HepG2 (cell line): ENCODE measurements around the gene L3MBTL3. TPM values are rescaled to one million over a fixed set of nuclear protein-coding genes. Genes with fewer than 3 reads are reported as not detected.

Source experiments
- ATAC-seq: fragments of 200-7000 bp; cut with Tn5 transposase; 3 replicates; pipeline ENCODE4 v1.9.1; 2020; ENCODE audit warnings: mild to moderate bottlenecking, moderate library complexity
- BruUV-seq: library from RNA; stranded (reverse); fragments of 400-500 nt; replicated peaks from 2 replicates; lab custom pipeline; 2021; lab: Mats Ljungman, UMichigan
- CTCF ChIA-PET: fragments of 300-600 bp; formaldehyde crosslinking; extraction: SDS; loops from one replicate; lab custom pipeline; 2021; ENCODE audit warnings: low total read pairs, inconsistent platforms, low intra/inter-chr PET ratio; lab: Yijun Ruan, JAX
- POLR2A ChIA-PET: fragments of 350-600 bp; sonication (Branson Sonifier 250); formaldehyde crosslinking; loops from one replicate; lab custom pipeline; 2020; ENCODE audit warnings: antibody characterized with exemption, inconsistent platforms; lab: Yijun Ruan, JAX
- DNase-seq: peaks from one replicate; pipeline ENCODE4 v3.0.0-alpha.2; 2015; ENCODE audit warnings: low spot score
- FAIRE-seq: peaks from 3 replicates; lab custom pipeline; 2011; peaks lifted over from hg19 to GRCh38; lab: Jason Lieb, UNC
- H2AFZ ChIP-seq: one replicate; pipeline ENCODE4 v1.6.1; 2011; ENCODE audit warnings: low read length, inconsistent platforms
- H3K27ac ChIP-seq: fragments of 300-600 bp; 3 replicates; pipeline ENCODE4 v1.8.0; 2011; ENCODE audit warnings: mixed run types, mild to moderate bottlenecking, mixed read lengths, low read length, inconsistent platforms; ENCODE audit not compliant: insufficient read depth; ENCODE audit errors: extremely low read length
- H3K27me3 ChIP-seq, 2 experiments: fragments of 200-600 bp in 1 of 2; 2 replicates in 1 of 2; 3 replicates in 1 of 2; pipeline versions ENCODE4 v1.6.0 to v1.8.0; 2011; ENCODE audit warnings: low read length in 2 of 2, mild to moderate bottlenecking in 2 of 2, moderate library complexity in 2 of 2, inconsistent platforms in 1 of 2; ENCODE audit not compliant: insufficient read depth in 2 of 2, control insufficient read depth in 1 of 2
- H3K36me3 ChIP-seq, 2 experiments: fragments of 200-600 bp in 1 of 2; replicated peaks in 1 of 2; 2 replicates in 1 of 2; 3 replicates in 1 of 2; pipeline versions ENCODE4 v1.5.1 to v1.8.0; 2011; ENCODE audit warnings: low read length in 2 of 2, inconsistent platforms in 1 of 2; ENCODE audit not compliant: insufficient read depth in 2 of 2, control insufficient read depth in 1 of 2
- H3K4me1 ChIP-seq: 2 replicates; pipeline ENCODE4 v1.5.1; 2012; ENCODE audit warnings: low read length, inconsistent platforms; ENCODE audit not compliant: insufficient read depth
- H3K4me2 ChIP-seq: 2 replicates; pipeline ENCODE4 v1.6.0; 2011; ENCODE audit warnings: low read depth, low read length, inconsistent platforms
- H3K4me3 ChIP-seq, 3 experiments: fragments of 200-600 bp in 1 of 3; sonication (generic), shearing (Covaris generic) in 1 of 3; replicated peaks in 1 of 3; 2 replicates each; pipeline ENCODE4 v1.5.1; 2011 to 2016; ENCODE audit warnings: low read length in 3 of 3, inconsistent platforms in 2 of 3, low read depth in 2 of 3, mild to moderate bottlenecking in 2 of 3, control low read depth in 1 of 3, mixed read lengths in 1 of 3; ENCODE audit not compliant: insufficient read depth in 1 of 3
- H3K79me2 ChIP-seq: one replicate; pipeline ENCODE4 v1.6.1; 2011; ENCODE audit warnings: low read length, inconsistent platforms; ENCODE audit not compliant: insufficient read depth
- H3K9ac ChIP-seq: 2 replicates; pipeline ENCODE4 v1.6.0; 2011; ENCODE audit warnings: mild to moderate bottlenecking, low read depth, low read length, inconsistent platforms; ENCODE audit not compliant: insufficient read depth
- H3K9me3 ChIP-seq: 2 replicates; pipeline ENCODE4 v1.5.1; 2012; ENCODE audit warnings: mild to moderate bottlenecking, low read length
- H4K20me1 ChIP-seq: 2 replicates; pipeline ENCODE4 v1.6.0; 2011; ENCODE audit warnings: inconsistent platforms, mild to moderate bottlenecking, low read length, moderate library complexity; ENCODE audit not compliant: insufficient read depth
- AKNA ChIP-seq: sonication (generic); formaldehyde crosslinking; IDR thresholded peaks from 2 replicates; pipeline ENCODE4 v1.4.0; 2020; ENCODE audit warnings: missing genetic modification reagents, borderline replicate concordance
- BCL6 ChIP-seq: IDR thresholded peaks from 2 replicates; pipeline ENCODE4 v1.6.1; 2016; ENCODE audit warnings: missing genetic modification reagents, missing compliant biosample characterization
- HOXA3 ChIP-seq: sonication (generic); formaldehyde crosslinking; IDR thresholded peaks from 2 replicates; pipeline ENCODE4 v1.5.0; 2020; ENCODE audit warnings: missing genetic modification reagents
- RNF219 ChIP-seq: sonication (generic); formaldehyde crosslinking; IDR thresholded peaks from 2 replicates; pipeline ENCODE4 v1.5.0; 2020; ENCODE audit warnings: mild to moderate bottlenecking, missing genetic modification reagents
- ZNF552 ChIP-seq: sonication (generic); formaldehyde crosslinking; IDR thresholded peaks from 2 replicates; pipeline ENCODE4 v1.9.0; 2022; ENCODE audit warnings: missing genetic modification reagents, mild to moderate bottlenecking, borderline replicate concordance
- ZNF639 ChIP-seq: conservative IDR thresholded peaks from 2 replicates; pipeline ENCODE4 v1.6.1; 2018; ENCODE audit warnings: missing genetic modification reagents
- ZNF788 ChIP-seq: sonication (generic); formaldehyde crosslinking; IDR thresholded peaks from 2 replicates; pipeline ENCODE4 v1.5.0; 2020; ENCODE audit warnings: mild to moderate bottlenecking, missing genetic modification reagents, borderline replicate concordance
- WGBS: methylation state at CpG from one replicate; pipeline ENCODE4 v1.1.6; 2017; ENCODE audit warnings: low lambda C conversion rate; 5-methylcytosine and 5-hydroxymethylcytosine counted together
- in situ Hi-C: cut with HindIII; loops from 2 replicates; pipeline ENCODE4 v1.10.0; 2017; ENCODE audit warnings: low pct_unique_long_range_greater_than_20kb; ENCODE audit not compliant: extremely low pct_ligation_motif_present
- intact Hi-C: fragments of 100-400 bp; cut with micrococcal nuclease; formaldehyde crosslinking; loops from one replicate; pipeline ENCODE4 v1.10.0; 2022; ENCODE audit not compliant: unreplicated experiment
- polyA plus RNA-seq, 8 experiments: library from polyadenylated mRNA; depleted of rRNA in 3 of 8; stranded (reverse) in 7 of 8; unstranded in 1 of 8; fragments of >200 nt; fragmentation: Illumina TruSeq in 4 of 8; extraction: Trizol in 4 of 8; gene quantifications; 2 replicates each; pipeline versions ENCODE4 v1.2.1 to v1.2.3, GENCODE V29; 2011 to 2016; ENCODE audit warnings: low read depth in 4 of 8, missing spikeins in 1 of 8, mixed read lengths in 1 of 8; ENCODE audit not compliant: insufficient read depth in 1 of 8
- total RNA-seq, 5 experiments: library from RNA; depleted of rRNA; stranded (reverse); fragments of >200 nt; fragmentation: Illumina TruSeq; extraction: Trizol; gene quantifications; 2 replicates each; pipeline ENCODE4 v1.2.3, GENCODE V29; 2016; ENCODE audit warnings: low read depth in 1 of 5

L3MBTL3 gene
- total and polyA plus RNA-seq, 2 of the 13 experiments (the other 11 are each of a cell fraction or from before 2014, with no cell fraction given) = 1.5 to 2.5 TPM

GRCh38 chr6:129996387-129996786 is 22.0 kb upstream of the L3MBTL3 start:
- Histone ChIP-seq H3K4me2 (no peak overlapping the region), H3K4me3 (no peak overlapping the region), H4K20me1 (no peaks in the 10 kb centered on the region), H3K4me1 (no peaks in the 10 kb centered on the region), H3K27ac (no peak overlapping the region), H3K79me2 (no peaks in the 10 kb centered on the region), H3K36me3 (no peaks in the 10 kb centered on the region), H3K9me3 (no peaks in the 10 kb centered on the region), H3K27me3 (peaks cover 0 to 9% of the 10 kb centered on the region in 2 experiments; a peak in 1 of 5 replicates), H3K9ac (no peak overlapping the region), H2AFZ (no peak overlapping the region)
- no peak for ATAC-seq
- CTCF ChIA-PET = no interaction called here
- FAIRE-seq = no peak
- 19% methylated on average over 6 of the region's 6 CpGs for WGBS
- no peak for DNase-seq
- BruUV-seq = no TSS peak
- no peak for TF ChIP-seq RNF219 (CRISPR knock-in tag)
- no peak for TF ChIP-seq HOXA3 (CRISPR knock-in tag)
- TF ChIP-seq BCL6 (CRISPR knock-in tag) = no peak
- no peak for TF ChIP-seq ZNF788 (CRISPR knock-in tag)
- no peak for TF ChIP-seq ZNF552 (CRISPR knock-in tag)
- TF ChIP-seq AKNA (CRISPR knock-in tag) = no peak
- TF ChIP-seq ZNF639 = no peak
- intact Hi-C loops (no loop called here), in situ Hi-C loops (no loop called here)
- POLR2A ChIA-PET = no interaction called here
